ENCODE data around the gene TMA16. TPM values are rescaled to one million over a fixed set of nuclear protein-coding genes. Genes with fewer than 3 reads are reported as not detected.

TMA16 gene
- total and polyA plus RNA-seq, 11 donors: 6.1 to 16.9 (median 11.5) TPM

DNA sequence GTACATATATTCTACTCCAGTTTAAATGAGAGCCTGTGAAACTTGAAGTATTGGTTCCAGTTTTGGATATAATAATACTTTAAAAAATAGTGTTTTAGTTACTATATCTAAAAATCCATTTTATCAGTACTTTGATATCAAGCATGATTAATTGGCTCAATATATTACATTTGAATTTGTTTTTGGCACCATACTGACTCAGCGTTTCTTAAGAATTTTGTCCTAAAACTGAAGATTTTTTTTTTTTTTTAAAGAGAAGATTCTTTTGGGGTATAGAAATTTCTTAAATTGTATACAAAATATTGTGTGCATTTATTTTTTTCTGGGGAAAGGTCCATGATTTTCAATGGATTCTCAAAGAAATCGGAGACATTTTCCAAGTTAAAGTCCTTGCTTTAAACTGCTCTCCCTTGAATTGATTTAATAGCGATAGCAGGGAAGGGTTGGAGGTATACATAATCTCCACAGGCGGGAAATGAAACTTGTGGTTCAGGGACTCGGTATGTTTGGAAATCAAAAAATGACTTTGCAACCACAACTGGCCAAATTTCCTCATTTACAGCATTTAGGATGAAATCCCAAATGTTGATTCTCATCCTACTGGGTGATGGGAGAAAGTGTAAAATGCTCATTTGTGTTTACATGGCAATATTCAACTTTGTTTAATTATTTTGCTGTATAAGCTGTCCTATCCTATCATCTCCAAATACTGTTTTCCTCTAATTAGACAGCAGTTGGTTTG, 62.3 kb downstream of the TMA16 start:
- Histone ChIP-seq H3K27me3 (no peaks in the 10 kb centered on the region), H3K9me3 (peaks cover 0 to 19% (median 0%) of the 10 kb centered on the region in 12 donors), H3K4me1 (peaks cover 0 to 39% (median 0%) of the 10 kb centered on the region in 12 donors), H3K36me3 (no peaks in the 10 kb centered on the region), H3K4me3 (no peak overlapping the region), H3K27ac (peak overlapping the region in 2 of 12 donors; percentile 18 to 32)
- DNase-seq (no peak), ATAC-seq (no peak)
- 69 to 72% (median 70%) methylated on average over 5 of the region's 5 CpGs for WGBS, 4 donors
- no peak for TF ChIP-seq POLR2A (IDR thresholded peaks at IDR 0.05)
- intact Hi-C loops (cut with DNase I): loop anchor here in 8 of 10 donors (2.0 to 10.0 kb wide), 5 partner anchors 124 to 1178 kb away; no protein-coding TSS in a partner anchor

GRCh38 chr4:163558539-163559044, 64.1 kb downstream of the TMA16 start:
- Histone ChIP-seq H3K4me3 (no peak overlapping the region), H3K4me1 (peaks cover 0 to 39% (median 0%) of the 10 kb centered on the region in 12 donors), H3K27ac (peak overlapping the region in 5 of 12 donors; percentile 7 to 66 (median 28)), H3K27me3 (no peaks in the 10 kb centered on the region), H3K9me3 (peaks cover 0 to 19% (median 0%) of the 10 kb centered on the region in 12 donors), H3K36me3 (peaks cover 0 to 2% (median 0%) of the 10 kb centered on the region in 9 donors)
- intact Hi-C loops (cut with DNase I): loop anchor here in 7 of 10 donors (5.0 to 10.0 kb wide), 4 partner anchors 124 to 1176 kb away; no protein-coding TSS in a partner anchor
- peak in 3 of 4 donors; percentile 52 to 74 (median 60) for ATAC-seq
- DNase-seq: peak in 3 of 5 donors; percentile 19 to 49 (median 26)
- no peak for TF ChIP-seq POLR2A (IDR thresholded peaks at IDR 0.05)
- TF ChIP-seq, protein P1, sequence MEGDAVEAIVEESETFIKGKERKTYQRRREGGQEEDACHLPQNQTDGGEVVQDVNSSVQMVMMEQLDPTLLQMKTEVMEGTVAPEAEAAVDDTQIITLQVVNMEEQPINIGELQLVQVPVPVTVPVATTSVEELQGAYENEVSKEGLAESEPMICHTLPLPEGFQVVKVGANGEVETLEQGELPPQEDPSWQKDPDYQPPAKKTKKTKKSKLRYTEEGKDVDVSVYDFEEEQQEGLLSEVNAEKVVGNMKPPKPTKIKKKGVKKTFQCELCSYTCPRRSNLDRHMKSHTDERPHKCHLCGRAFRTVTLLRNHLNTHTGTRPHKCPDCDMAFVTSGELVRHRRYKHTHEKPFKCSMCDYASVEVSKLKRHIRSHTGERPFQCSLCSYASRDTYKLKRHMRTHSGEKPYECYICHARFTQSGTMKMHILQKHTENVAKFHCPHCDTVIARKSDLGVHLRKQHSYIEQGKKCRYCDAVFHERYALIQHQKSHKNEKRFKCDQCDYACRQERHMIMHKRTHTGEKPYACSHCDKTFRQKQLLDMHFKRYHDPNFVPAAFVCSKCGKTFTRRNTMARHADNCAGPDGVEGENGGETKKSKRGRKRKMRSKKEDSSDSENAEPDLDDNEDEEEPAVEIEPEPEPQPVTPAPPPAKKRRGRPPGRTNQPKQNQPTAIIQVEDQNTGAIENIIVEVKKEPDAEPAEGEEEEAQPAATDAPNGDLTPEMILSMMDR (IDR thresholded peaks at IDR 0.05): no peak
- 37 to 45% (median 41%) methylated on average over 6 of the region's 6 CpGs for WGBS, 4 donors

DNA sequence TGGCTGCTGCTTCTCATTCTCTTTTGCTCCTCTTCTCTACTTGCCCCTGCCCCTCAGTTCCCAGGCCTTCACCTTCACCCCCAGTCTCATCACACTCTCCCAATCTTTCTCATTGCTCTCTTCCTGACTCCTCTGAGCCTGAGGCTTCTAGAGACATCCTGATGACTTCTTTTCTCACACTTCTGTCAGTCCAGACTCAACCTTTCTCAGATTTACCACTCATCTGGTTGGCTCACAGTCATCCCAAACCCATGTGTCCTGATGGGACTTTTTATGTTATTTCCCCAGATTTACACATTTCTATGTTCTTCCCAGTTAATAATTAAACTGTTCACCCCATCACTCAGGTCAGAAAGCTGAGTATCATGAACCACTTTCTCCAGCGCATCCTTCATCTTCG, 68.0 kb downstream of the TMA16 start:
- no peaks in the 10 kb centered on the region for H3K27me3 ChIP-seq

GRCh38 chr4:163563592-163563991, 69.1 kb downstream of the TMA16 start:
- DNase-seq (no peak), ATAC-seq (no peak)
- Histone ChIP-seq H3K36me3 (peaks cover 0 to 20% (median 0%) of the 10 kb centered on the region in 9 donors), H3K4me1 (peaks cover 0 to 12% (median 0%) of the 10 kb centered on the region in 12 donors), H3K4me3 (no peak overlapping the region), H3K9me3 (peaks cover 0 to 19% (median 0%) of the 10 kb centered on the region in 12 donors), H3K27me3 (no peaks in the 10 kb centered on the region), H3K27ac (no peak overlapping the region)
- TF ChIP-seq, protein P1 (IDR thresholded peaks at IDR 0.05): no peak
- no peak for TF ChIP-seq POLR2A (IDR thresholded peaks at IDR 0.05)
- WGBS, 4 donors: 90% methylated on average over 6 of the region's 6 CpGs
- intact Hi-C loops (cut with DNase I): no loop called here

More for the DNA sequence above, 68.0 kb downstream of the TMA16 start:
- ATAC-seq (no peak), DNase-seq (no peak)
- peaks cover 0 to 22% (median 0%) of the 10 kb centered on the region in 12 donors for H3K4me1 ChIP-seq
- H3K36me3 ChIP-seq: peaks cover 0 to 14% (median 0%) of the 10 kb centered on the region in 9 donors
- H3K9me3 ChIP-seq: peaks cover 0 to 19% (median 0%) of the 10 kb centered on the region in 12 donors
- H3K27ac ChIP-seq: no peak overlapping the region
- intact Hi-C loops (cut with DNase I): no loop called here
- 95 to 96% (median 95%) methylated on average over 2 of the region's 2 CpGs for WGBS, 4 donors
- no peak overlapping the region for H3K4me3 ChIP-seq
- TF ChIP-seq, protein P1 (IDR thresholded peaks at IDR 0.05): no peak
- TF ChIP-seq POLR2A (IDR thresholded peaks at IDR 0.05): no peak

All from heart left ventricle (tissue), 16 donors.